Type B pancreatic cell (in vitro differentiated cells): Measurements from ENCODE around the gene PJA1. TPM values are rescaled to one million over a fixed set of nuclear protein-coding genes. Genes with fewer than 3 reads are reported as not detected.

ENCODE experiments used
- DNase-seq: peaks from one replicate; pipeline ENCODE4 v3.0.0; 2021; ENCODE audit warnings: mixed read lengths; ENCODE audit not compliant: unreplicated experiment; ENCODE audit errors: extremely low spot score
- H3K27ac Mint-ChIP-seq: 2 replicates; pipeline ENCODE4 v1.8.0; 2021; ENCODE audit warnings: mild to moderate bottlenecking, mixed read lengths
- H3K27me3 Mint-ChIP-seq: 2 replicates; pipeline ENCODE4 v1.8.0; 2021; ENCODE audit warnings: mixed read lengths
- H3K36me3 Mint-ChIP-seq: 2 replicates; pipeline ENCODE4 v1.8.0; 2021; ENCODE audit warnings: mixed read lengths
- H3K4me1 Mint-ChIP-seq: one replicate; pipeline ENCODE4 v1.8.0; 2021; ENCODE audit warnings: mixed read lengths; ENCODE audit not compliant: unreplicated experiment
- H3K4me3 Mint-ChIP-seq: 2 replicates; pipeline ENCODE4 v1.8.0; 2021; ENCODE audit warnings: mild to moderate bottlenecking, mixed read lengths
- H3K9me3 Mint-ChIP-seq: 2 replicates; pipeline ENCODE4 v1.8.0; 2021; ENCODE audit warnings: mixed read lengths
- total RNA-seq: library from RNA; stranded (reverse); gene quantifications from 2 replicates; pipeline ENCODE4 v1.2.1, GENCODE V29; 2021; ENCODE audit warnings: low replicate concordance
- TF ChIP-seq, protein P1 (sequence below): fragments of 200-600 bp; sonication (generic); conservative IDR thresholded peaks from 2 replicates; pipeline ENCODE4 v1.5.0; 2021; ENCODE audit warnings: antibody characterized with exemption, mild to moderate bottlenecking

The PJA1 gene
- total RNA-seq, 1 donor from 2014 or later: 47.5 TPM

DNA sequence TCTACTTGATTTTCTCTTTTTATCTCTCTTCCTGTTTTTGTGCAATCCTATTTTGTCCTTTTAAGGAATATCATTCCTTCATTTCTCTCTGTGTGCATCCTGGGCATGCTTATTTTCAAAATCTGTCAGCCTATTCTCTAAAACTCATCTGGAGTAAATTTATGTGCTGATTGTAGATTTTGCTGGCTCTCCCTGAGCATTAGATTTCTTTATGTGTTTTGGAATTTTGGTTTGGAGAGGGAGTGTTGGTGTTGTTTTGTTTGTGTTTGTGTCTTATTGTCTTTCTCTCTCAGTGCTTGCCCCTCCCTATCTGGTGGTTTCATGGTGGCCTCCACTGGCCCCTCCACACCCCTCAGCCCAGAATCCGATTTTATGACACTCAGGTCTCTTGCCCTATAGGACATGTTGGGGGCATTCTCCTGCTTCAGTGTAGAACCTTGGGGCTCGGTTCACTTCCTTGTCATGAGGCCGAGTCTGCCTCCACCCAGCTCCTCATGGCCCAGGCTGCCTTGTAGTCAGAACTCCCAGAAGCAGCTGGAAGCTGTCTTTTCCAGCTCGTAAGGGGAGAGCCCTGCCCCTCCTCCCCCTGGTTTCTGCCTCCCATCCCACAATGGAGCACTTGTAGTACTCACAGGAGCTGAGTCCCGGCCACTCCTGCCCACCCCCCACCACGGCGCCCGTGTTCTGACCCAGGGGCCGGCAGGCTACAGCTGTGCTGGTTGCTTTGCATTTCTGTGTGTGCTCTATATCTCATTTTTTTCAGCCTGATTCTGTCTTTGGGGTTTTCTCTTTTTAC is 24.5 kb upstream of the PJA1 start:
- TF ChIP-seq, protein P1, sequence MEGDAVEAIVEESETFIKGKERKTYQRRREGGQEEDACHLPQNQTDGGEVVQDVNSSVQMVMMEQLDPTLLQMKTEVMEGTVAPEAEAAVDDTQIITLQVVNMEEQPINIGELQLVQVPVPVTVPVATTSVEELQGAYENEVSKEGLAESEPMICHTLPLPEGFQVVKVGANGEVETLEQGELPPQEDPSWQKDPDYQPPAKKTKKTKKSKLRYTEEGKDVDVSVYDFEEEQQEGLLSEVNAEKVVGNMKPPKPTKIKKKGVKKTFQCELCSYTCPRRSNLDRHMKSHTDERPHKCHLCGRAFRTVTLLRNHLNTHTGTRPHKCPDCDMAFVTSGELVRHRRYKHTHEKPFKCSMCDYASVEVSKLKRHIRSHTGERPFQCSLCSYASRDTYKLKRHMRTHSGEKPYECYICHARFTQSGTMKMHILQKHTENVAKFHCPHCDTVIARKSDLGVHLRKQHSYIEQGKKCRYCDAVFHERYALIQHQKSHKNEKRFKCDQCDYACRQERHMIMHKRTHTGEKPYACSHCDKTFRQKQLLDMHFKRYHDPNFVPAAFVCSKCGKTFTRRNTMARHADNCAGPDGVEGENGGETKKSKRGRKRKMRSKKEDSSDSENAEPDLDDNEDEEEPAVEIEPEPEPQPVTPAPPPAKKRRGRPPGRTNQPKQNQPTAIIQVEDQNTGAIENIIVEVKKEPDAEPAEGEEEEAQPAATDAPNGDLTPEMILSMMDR: no peak
- H3K4me3 Mint-ChIP-seq: no peak overlapping the region
- H3K9me3 Mint-ChIP-seq: no peaks in the 10 kb centered on the region
- peak; percentile 56 for DNase-seq
- no peak overlapping the region for H3K27ac Mint-ChIP-seq
- H3K27me3 Mint-ChIP-seq: no peaks in the 10 kb centered on the region
- H3K36me3 Mint-ChIP-seq: no peaks in the 10 kb centered on the region
- peaks cover 3% of the 10 kb centered on the region for H3K4me1 Mint-ChIP-seq

GRCh38 chrX:69186651-69187050 is 21.4 kb upstream of the PJA1 start:
- H3K4me3 Mint-ChIP-seq: no peak overlapping the region
- no peak overlapping the region for H3K27ac Mint-ChIP-seq
- H3K4me1 Mint-ChIP-seq: no peaks in the 10 kb centered on the region
- no peaks in the 10 kb centered on the region for H3K9me3 Mint-ChIP-seq
- no peaks in the 10 kb centered on the region for H3K27me3 Mint-ChIP-seq
- H3K36me3 Mint-ChIP-seq: no peaks in the 10 kb centered on the region
- TF ChIP-seq, protein P1: no peak
- peak; percentile 36 for DNase-seq

DNA sequence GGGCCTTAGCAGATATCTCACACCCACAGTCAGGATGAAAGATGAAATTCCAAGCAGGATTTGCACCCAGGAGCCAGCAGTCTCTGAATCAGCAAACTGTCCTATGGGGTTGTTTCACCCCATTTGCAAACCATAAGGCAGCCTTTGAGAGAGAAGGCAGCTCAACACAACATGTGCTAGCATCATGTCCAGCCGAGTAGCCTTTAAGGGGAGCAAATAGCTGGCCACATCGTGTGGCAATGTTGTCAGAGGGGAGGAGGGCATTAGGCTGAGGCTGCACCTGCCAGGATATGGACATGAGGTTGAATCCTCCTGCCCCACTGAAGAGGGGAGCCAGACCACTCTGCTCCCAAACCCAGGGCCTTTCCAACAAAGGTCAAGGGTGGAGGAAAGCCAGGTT is 20.6 kb upstream of the PJA1 start:
- Mint-ChIP-seq H3K27me3 (no peaks in the 10 kb centered on the region), H3K36me3 (no peaks in the 10 kb centered on the region), H3K4me3 (no peak overlapping the region), H3K4me1 (no peaks in the 10 kb centered on the region), H3K27ac (no peak overlapping the region), H3K9me3 (no peaks in the 10 kb centered on the region)
- TF ChIP-seq, protein P1: no peak
- peak; percentile 34 for DNase-seq

GRCh38 chrX:69185141-69185540 is 19.9 kb upstream of the PJA1 start:
- no peaks in the 10 kb centered on the region for H3K36me3 Mint-ChIP-seq
- H3K9me3 Mint-ChIP-seq: no peaks in the 10 kb centered on the region
- H3K4me3 Mint-ChIP-seq: no peak overlapping the region
- no peak overlapping the region for H3K27ac Mint-ChIP-seq
- H3K4me1 Mint-ChIP-seq: no peaks in the 10 kb centered on the region
- TF ChIP-seq, protein P1: no peak
- DNase-seq: peak; percentile 15
- no peaks in the 10 kb centered on the region for H3K27me3 Mint-ChIP-seq

- H3K27ac Mint-ChIP-seq: no peak overlapping the region
- TF ChIP-seq, protein P1: no peak
- no peaks in the 10 kb centered on the region for H3K36me3 Mint-ChIP-seq
- H3K4me3 Mint-ChIP-seq: no peak overlapping the region
- peaks cover 6% of the 10 kb centered on the region for H3K4me1 Mint-ChIP-seq
- no peaks in the 10 kb centered on the region for H3K27me3 Mint-ChIP-seq
- H3K9me3 Mint-ChIP-seq: no peaks in the 10 kb centered on the region
- peak; percentile 43 for DNase-seq
These were observed 17.6 kb upstream of the PJA1 start for GRCh38 chrX:69182818-69183380.
